ENCODE results near the gene HERC2. TPM values are rescaled to one million over a fixed set of nuclear protein-coding genes. Genes with fewer than 3 reads are reported as not detected.

HERC2 gene
- total RNA-seq, 2 experiments from 2014 or later = 36.0 to 36.5 TPM

DNA sequence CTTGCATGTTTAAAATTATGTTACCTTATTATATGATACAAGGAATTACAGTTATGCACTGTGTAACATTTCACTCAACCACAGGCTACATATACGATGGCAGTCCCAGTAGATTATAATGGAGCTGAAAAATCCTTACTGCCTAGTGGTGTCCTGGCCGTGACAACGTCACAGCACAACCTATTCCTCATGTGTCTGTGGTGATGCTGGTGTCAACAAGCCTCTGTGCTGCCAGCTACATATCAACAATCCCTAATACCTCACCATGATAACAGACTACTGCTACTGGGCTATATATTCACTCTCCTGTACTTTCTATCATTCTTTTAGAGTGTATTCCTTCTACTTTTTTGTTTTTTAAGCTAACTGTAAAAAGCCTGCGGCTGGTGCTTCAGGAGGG is 142.7 kb downstream of the HERC2 start:
- TF ChIP-seq, protein P1, sequence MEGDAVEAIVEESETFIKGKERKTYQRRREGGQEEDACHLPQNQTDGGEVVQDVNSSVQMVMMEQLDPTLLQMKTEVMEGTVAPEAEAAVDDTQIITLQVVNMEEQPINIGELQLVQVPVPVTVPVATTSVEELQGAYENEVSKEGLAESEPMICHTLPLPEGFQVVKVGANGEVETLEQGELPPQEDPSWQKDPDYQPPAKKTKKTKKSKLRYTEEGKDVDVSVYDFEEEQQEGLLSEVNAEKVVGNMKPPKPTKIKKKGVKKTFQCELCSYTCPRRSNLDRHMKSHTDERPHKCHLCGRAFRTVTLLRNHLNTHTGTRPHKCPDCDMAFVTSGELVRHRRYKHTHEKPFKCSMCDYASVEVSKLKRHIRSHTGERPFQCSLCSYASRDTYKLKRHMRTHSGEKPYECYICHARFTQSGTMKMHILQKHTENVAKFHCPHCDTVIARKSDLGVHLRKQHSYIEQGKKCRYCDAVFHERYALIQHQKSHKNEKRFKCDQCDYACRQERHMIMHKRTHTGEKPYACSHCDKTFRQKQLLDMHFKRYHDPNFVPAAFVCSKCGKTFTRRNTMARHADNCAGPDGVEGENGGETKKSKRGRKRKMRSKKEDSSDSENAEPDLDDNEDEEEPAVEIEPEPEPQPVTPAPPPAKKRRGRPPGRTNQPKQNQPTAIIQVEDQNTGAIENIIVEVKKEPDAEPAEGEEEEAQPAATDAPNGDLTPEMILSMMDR (IDR thresholded peaks at IDR 0.05) = no peak
- Histone ChIP-seq H3K4me1 (ENCODE audit: insufficient read depth, low read length) (peaks cover 5% of the 10 kb centered on the region), H3K4me3 (ENCODE audit: low read length) (no peak overlapping the region), H3K36me3 (ENCODE audit: insufficient read depth, low read length) (peaks cover 11% of the 10 kb centered on the region), H3K9me3 (ENCODE audit: control insufficient read depth in 1 of 2, insufficient read depth in 1 of 2, low read length in 2 of 2) (no peaks in the 10 kb centered on the region), H3K27me3 (ENCODE audit: control insufficient read depth in 1 of 2, insufficient read depth in 2 of 2, low read length in 2 of 2) (no peaks in the 10 kb centered on the region), H3K27ac (ENCODE audit: low read depth in 1 of 2, low read length in 2 of 2) (no peak overlapping the region)
- ChIA-PET CTCF (no interaction called here), POLR2A (no interaction called here)
- DNase-seq = no peak
- ATAC-seq (ENCODE audit: poor library complexity) = no peak
- Mint-ChIP-seq H3K36me3 (ENCODE audit: low read depth) (peaks cover 66% of the 10 kb centered on the region), H3K4me1 (ENCODE audit: low read depth) (no peaks in the 10 kb centered on the region), H3K27me3 (no peaks in the 10 kb centered on the region), H3K9me3 (no peaks in the 10 kb centered on the region), H3K27ac (no peak overlapping the region), H3K4me3 (no peak overlapping the region)
- intact Hi-C loops (cut with DNase I, micrococcal nuclease) = loop anchor here in 1 of 2 experiments (5.0 kb wide), 1 partner anchor 52 kb away; no protein-coding TSS in a partner anchor

GRCh38 chr15:28178727-28179126 is 143.3 kb downstream of the HERC2 start:
- Histone ChIP-seq H3K27me3 (ENCODE audit: control insufficient read depth in 1 of 2, insufficient read depth in 2 of 2, low read length in 2 of 2) (no peaks in the 10 kb centered on the region), H3K9me3 (ENCODE audit: control insufficient read depth in 1 of 2, insufficient read depth in 1 of 2, low read length in 2 of 2) (no peaks in the 10 kb centered on the region), H3K4me3 (ENCODE audit: low read length) (no peak overlapping the region), H3K4me1 (ENCODE audit: insufficient read depth, low read length) (peaks cover 5% of the 10 kb centered on the region), H3K36me3 (ENCODE audit: insufficient read depth, low read length) (peaks cover 11% of the 10 kb centered on the region), H3K27ac (ENCODE audit: low read depth in 1 of 2, low read length in 2 of 2) (no peak overlapping the region)
- DNase-seq (no peak), ATAC-seq (ENCODE audit: poor library complexity) (no peak)
- intact Hi-C loops (cut with DNase I, micrococcal nuclease) = loop anchor here in 1 of 2 experiments (5.0 kb wide), 1 partner anchor 51 kb away; no protein-coding TSS in a partner anchor
- Mint-ChIP-seq H3K9me3 (no peaks in the 10 kb centered on the region), H3K4me3 (no peak overlapping the region), H3K4me1 (ENCODE audit: low read depth) (no peaks in the 10 kb centered on the region), H3K36me3 (ENCODE audit: low read depth) (peaks cover 71% of the 10 kb centered on the region), H3K27me3 (no peaks in the 10 kb centered on the region), H3K27ac (no peak overlapping the region)
- TF ChIP-seq, protein P1 (IDR thresholded peaks at IDR 0.05) = no peak
- ChIA-PET POLR2A (no interaction called here), CTCF (no interaction called here)

DNA sequence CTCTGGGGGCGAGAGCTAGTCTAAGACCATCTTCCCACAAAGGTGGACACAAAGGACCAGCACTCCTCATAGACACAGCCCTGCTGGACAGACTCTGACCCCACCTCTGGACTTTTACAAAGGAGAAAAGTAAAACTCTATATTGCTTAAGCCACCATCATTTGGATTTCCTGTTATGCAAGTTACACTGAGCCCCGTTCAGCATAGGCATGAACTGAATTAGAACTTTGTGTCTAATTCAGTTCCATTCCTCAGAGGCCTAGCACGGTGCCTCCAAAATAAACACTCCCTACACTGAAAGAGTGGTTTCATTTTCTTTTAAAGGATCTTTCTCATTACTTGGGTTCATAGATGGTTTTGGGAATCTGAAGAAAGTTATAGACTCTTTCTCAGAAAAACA is 143.7 kb downstream of the HERC2 start:
- intact Hi-C loops (cut with DNase I, micrococcal nuclease) = loop anchor here in 1 of 2 experiments (5.0 kb wide), 1 partner anchor 51 kb away; no protein-coding TSS in a partner anchor
- H3K4me3 Mint-ChIP-seq = no peak overlapping the region
- ChIA-PET POLR2A (no interaction called here), CTCF (no interaction called here)
- Histone ChIP-seq H3K4me1 (ENCODE audit: insufficient read depth, low read length) (peaks cover 5% of the 10 kb centered on the region), H3K36me3 (ENCODE audit: insufficient read depth, low read length) (peaks cover 11% of the 10 kb centered on the region), H3K27ac (ENCODE audit: low read depth in 1 of 2, low read length in 2 of 2) (no peak overlapping the region), H3K4me3 (ENCODE audit: low read length) (no peak overlapping the region), H3K27me3 (ENCODE audit: control insufficient read depth in 1 of 2, insufficient read depth in 2 of 2, low read length in 2 of 2) (no peaks in the 10 kb centered on the region), H3K9me3 (ENCODE audit: control insufficient read depth in 1 of 2, insufficient read depth in 1 of 2, low read length in 2 of 2) (no peaks in the 10 kb centered on the region)
- H3K9me3 Mint-ChIP-seq = no peaks in the 10 kb centered on the region
- no peak overlapping the region for H3K27ac Mint-ChIP-seq
- TF ChIP-seq, protein P1 (IDR thresholded peaks at IDR 0.05) = no peak
- H3K4me1 Mint-ChIP-seq (ENCODE audit: low read depth) = no peaks in the 10 kb centered on the region
- DNase-seq (no peak), ATAC-seq (ENCODE audit: poor library complexity) (no peak)
- H3K36me3 Mint-ChIP-seq (ENCODE audit: low read depth) = peaks cover 76% of the 10 kb centered on the region
- H3K27me3 Mint-ChIP-seq = no peaks in the 10 kb centered on the region

Measured in CD4-positive, alpha-beta T cell (primary cell).